Activated naive CD8-positive, alpha-beta T cell treated with anti-CD3 and anti-CD28 coated beads, Interleukin-2, amount 10 ng/mL, durations not matched to agents 7 days and 5 days (primary cell): ENCODE measurements around the gene RPAP3. TPM values are rescaled to one million over a fixed set of nuclear protein-coding genes. Genes with fewer than 3 reads are reported as not detected.

Source experiments
- ATAC-seq: fragments of 150-1000 bp; cut with Tn5 transposase; one replicate; pipeline ENCODE4 v1.10.0; 2021; ENCODE audit warnings: low read depth, moderate library complexity
- POLR2A ChIA-PET: fragments of 350-600 bp; sonication (Branson Sonifier 250); formaldehyde crosslinking; loops from one replicate; lab custom pipeline; 2021; ENCODE audit warnings: antibody characterized with exemption; lab: Charles Lee
- DNase-seq: peaks from one replicate; pipeline ENCODE4 v3.0.0; 2021
- H3K27ac Mint-ChIP-seq: one replicate; pipeline ENCODE4 v1.8.0; 2022; ENCODE audit warnings: mild to moderate bottlenecking, mixed read lengths
- H3K27me3 Mint-ChIP-seq: one replicate; pipeline ENCODE4 v1.8.0; 2022; ENCODE audit warnings: mild to moderate bottlenecking, moderate library complexity, mixed read lengths
- H3K36me3 Mint-ChIP-seq: one replicate; pipeline ENCODE4 v1.8.0; 2021; ENCODE audit warnings: mild to moderate bottlenecking, mixed read lengths
- H3K4me1 Mint-ChIP-seq: one replicate; pipeline ENCODE4 v1.8.0; 2021; ENCODE audit warnings: mixed read lengths
- H3K4me3 Mint-ChIP-seq: one replicate; pipeline ENCODE4 v1.8.0; 2022; ENCODE audit warnings: mild to moderate bottlenecking, moderate library complexity, mixed read lengths
- H3K9me3 Mint-ChIP-seq: one replicate; pipeline ENCODE4 v1.8.0; 2021; ENCODE audit warnings: mixed read lengths
- total RNA-seq, 2 experiments: library from RNA; stranded (reverse); gene quantifications; one replicate each; pipeline ENCODE4 v1.2.3, GENCODE V29; 2021

RPAP3 gene
- total RNA-seq, 2 experiments from 2014 or later: 36.0 to 41.1 TPM

DNA sequence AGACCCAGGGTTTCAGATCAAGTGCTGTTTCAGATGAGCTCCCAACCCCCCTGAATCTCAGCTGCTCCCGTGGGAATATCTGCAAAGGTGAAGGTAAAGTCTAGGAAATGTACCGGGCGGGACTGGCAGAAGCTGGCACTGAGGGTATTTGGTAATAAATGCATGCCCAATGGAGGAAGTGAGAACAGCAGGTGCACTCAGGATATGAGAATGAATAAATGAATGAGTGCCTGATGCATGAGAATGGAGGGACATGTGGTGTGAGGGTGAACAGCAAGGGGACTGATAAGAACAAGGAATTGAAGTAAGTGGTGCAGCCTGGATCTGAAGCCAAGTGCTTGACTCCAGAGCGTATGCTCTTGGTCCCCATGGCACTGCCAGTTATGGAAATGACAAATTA, 41.3 kb upstream of the RPAP3 start:
- Mint-ChIP-seq H3K9me3 (no peaks in the 10 kb centered on the region), H3K27me3 (peaks cover 14% of the 10 kb centered on the region)

GRCh38 chr12:47746523-47746922, 40.7 kb upstream of the RPAP3 start:
- Mint-ChIP-seq H3K9me3 (no peaks in the 10 kb centered on the region), H3K4me1 (peaks cover 6% of the 10 kb centered on the region), H3K27ac (no peak overlapping the region), H3K4me3 (no peak overlapping the region), H3K27me3 (peaks cover 14% of the 10 kb centered on the region), H3K36me3 (no peaks in the 10 kb centered on the region)
- POLR2A ChIA-PET: no interaction called here
- ATAC-seq (no peak), DNase-seq (no peak)

More for the DNA sequence above, 41.3 kb upstream of the RPAP3 start:
- no peaks in the 10 kb centered on the region for H3K36me3 Mint-ChIP-seq
- POLR2A ChIA-PET: no interaction called here
- no peak overlapping the region for H3K4me3 Mint-ChIP-seq
- peaks cover 4% of the 10 kb centered on the region for H3K4me1 Mint-ChIP-seq
- DNase-seq (no peak), ATAC-seq (no peak)
- H3K27ac Mint-ChIP-seq: no peak overlapping the region

GRCh38 chr12:47746073-47746472, 40.2 kb upstream of the RPAP3 start:
- DNase-seq: no peak
- Mint-ChIP-seq H3K36me3 (no peaks in the 10 kb centered on the region), H3K4me1 (peaks cover 10% of the 10 kb centered on the region), H3K9me3 (no peaks in the 10 kb centered on the region), H3K27ac (no peak overlapping the region), H3K4me3 (no peak overlapping the region), H3K27me3 (peaks cover 14% of the 10 kb centered on the region)
- POLR2A ChIA-PET: no interaction called here
- ATAC-seq: no peak

GRCh38 chr12:47745485-47746041, 39.7 kb upstream of the RPAP3 start:
- no peak for DNase-seq
- no peak overlapping the region for H3K4me3 Mint-ChIP-seq
- POLR2A ChIA-PET: interaction anchor here (0.7 to 4.8 kb wide), 2 partner anchors 21 to 68 kb away, joined by 3 to 37 read pairs; no protein-coding TSS in a partner anchor
- no peak for ATAC-seq
- H3K27ac Mint-ChIP-seq: no peak overlapping the region
- peaks cover 10% of the 10 kb centered on the region for H3K4me1 Mint-ChIP-seq
- peaks cover 14% of the 10 kb centered on the region for H3K27me3 Mint-ChIP-seq
- H3K36me3 Mint-ChIP-seq: no peaks in the 10 kb centered on the region
- H3K9me3 Mint-ChIP-seq: no peaks in the 10 kb centered on the region

DNA sequence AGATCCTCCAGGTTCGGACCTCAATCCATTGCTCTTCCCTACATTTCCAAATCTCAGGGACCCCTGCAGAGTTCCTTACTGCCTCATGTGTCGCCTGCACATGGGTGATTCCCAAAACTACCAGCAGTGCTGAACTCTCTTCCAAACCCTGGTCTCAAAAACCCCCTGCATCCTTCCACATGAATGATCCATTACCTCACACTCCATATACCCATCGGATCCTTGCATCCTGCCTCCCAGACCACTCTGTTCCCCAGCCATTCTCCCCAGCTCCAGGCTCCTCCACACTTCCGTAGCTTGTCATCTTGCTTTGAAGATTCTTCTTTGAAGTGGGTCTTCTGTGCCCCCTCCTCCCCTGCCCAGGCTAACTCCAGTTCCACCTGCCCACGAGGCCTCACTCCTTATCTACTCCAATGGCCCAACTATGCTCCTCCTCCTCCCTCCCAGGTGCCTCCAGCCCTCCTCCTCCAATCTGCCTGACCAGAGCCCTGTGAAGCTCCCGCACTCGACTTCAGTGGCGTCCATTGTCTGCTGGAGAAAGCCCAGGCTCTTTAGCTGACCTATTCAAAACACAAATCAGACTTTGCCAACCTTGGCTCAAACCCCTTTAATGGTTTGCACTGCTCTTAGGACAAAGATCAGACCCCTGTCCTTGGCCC, 39.1 kb upstream of the RPAP3 start:
- Mint-ChIP-seq H3K27me3 (peaks cover 14% of the 10 kb centered on the region), H3K4me3 (no peak overlapping the region), H3K36me3 (no peaks in the 10 kb centered on the region), H3K4me1 (peaks cover 10% of the 10 kb centered on the region), H3K27ac (no peak overlapping the region), H3K9me3 (no peaks in the 10 kb centered on the region)
- DNase-seq (no peak), ATAC-seq (no peak)
- POLR2A ChIA-PET: interaction anchor here (0.6 to 4.8 kb wide), 5 partner anchors 22 to 92 kb away, joined by 3 to 37 read pairs (median 4); no protein-coding TSS in a partner anchor

GRCh38 chr12:47744005-47744651, 38.3 kb upstream of the RPAP3 start:
- Mint-ChIP-seq H3K4me1 (peaks cover 16% of the 10 kb centered on the region), H3K27ac (no peak overlapping the region), H3K36me3 (no peaks in the 10 kb centered on the region), H3K9me3 (no peaks in the 10 kb centered on the region), H3K27me3 (peaks cover 14% of the 10 kb centered on the region), H3K4me3 (no peak overlapping the region)
- ATAC-seq: peak; percentile 28
- POLR2A ChIA-PET: interaction anchor here (0.6 to 4.8 kb wide), 5 partner anchors 22 to 93 kb away, joined by 3 to 37 read pairs (median 4); partner anchors contain the start of gene SLC48A1
- peak; percentile 67 for DNase-seq

DNA sequence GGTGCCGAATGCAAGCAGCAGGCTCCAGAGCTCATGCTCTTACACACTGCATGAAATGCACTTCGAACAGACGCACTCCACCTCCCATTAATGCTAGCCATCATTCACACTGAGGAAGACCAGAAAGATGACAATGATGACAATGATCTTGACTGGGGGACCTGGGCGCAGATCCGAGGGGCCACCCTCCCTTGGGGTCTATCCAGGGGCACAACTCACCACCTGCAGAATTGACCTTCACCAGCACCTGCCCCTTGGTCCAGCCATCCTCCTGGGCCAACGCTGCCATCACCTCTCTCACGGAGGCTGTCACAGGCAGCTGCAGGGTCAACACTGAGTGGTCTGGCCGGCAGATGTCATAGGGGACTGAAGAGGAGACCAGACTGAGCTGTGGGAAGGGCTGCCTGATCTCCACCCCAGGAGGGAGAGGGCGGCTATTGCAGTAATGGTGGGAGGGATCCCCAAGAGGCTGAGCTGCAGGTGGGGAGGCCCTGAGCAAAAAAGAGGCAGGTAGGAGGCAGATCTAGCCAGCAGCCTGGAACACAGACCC, 37.6 kb upstream of the RPAP3 start:
- no peaks in the 10 kb centered on the region for H3K36me3 Mint-ChIP-seq
- no peaks in the 10 kb centered on the region for H3K9me3 Mint-ChIP-seq
- POLR2A ChIA-PET: interaction anchor here (0.6 to 4.8 kb wide), 6 partner anchors 23 to 94 kb away, joined by 3 to 37 read pairs (median 4); partner anchors contain the start of gene SLC48A1
- no peak overlapping the region for H3K27ac Mint-ChIP-seq
- DNase-seq (no peak), ATAC-seq (no peak)
- H3K4me1 Mint-ChIP-seq: peaks cover 16% of the 10 kb centered on the region
- H3K4me3 Mint-ChIP-seq: no peak overlapping the region
- peaks cover 14% of the 10 kb centered on the region for H3K27me3 Mint-ChIP-seq

- H3K36me3 Mint-ChIP-seq: no peaks in the 10 kb centered on the region
- peak; percentile 23 for ATAC-seq
- peaks cover 14% of the 10 kb centered on the region for H3K27me3 Mint-ChIP-seq
- peaks cover 16% of the 10 kb centered on the region for H3K4me1 Mint-ChIP-seq
- no peaks in the 10 kb centered on the region for H3K9me3 Mint-ChIP-seq
- peak; percentile 84 for DNase-seq
- POLR2A ChIA-PET: interaction anchor here (0.6 to 4.8 kb wide), 9 partner anchors 14 to 96 kb away, joined by 3 to 37 read pairs (median 4); no protein-coding TSS in a partner anchor
- no peak overlapping the region for H3K27ac Mint-ChIP-seq
- H3K4me3 Mint-ChIP-seq: no peak overlapping the region
Measured at GRCh38 chr12:47742253-47742825, 36.5 kb upstream of the RPAP3 start.

DNA sequence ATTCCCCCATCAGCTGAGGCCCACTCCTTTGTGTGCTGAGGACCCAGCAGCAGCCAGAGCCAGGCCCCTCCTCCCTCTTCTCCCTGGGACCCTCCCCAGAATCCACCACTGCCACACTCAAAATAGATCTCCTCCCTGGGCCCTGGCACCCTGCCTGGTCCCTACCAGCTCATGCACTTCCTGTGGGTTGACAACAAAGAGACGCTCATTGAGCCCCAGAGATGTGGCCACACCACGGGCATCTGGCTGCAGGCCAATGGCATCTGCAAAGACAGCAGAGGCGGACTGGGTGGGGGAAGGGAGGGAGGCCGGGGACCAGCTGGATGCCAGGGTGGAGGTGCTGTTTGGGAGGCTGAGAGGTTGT, 35.5 kb upstream of the RPAP3 start:
- Mint-ChIP-seq H3K4me1 (peaks cover 19% of the 10 kb centered on the region), H3K27me3 (peaks cover 14% of the 10 kb centered on the region), H3K4me3 (no peak overlapping the region), H3K27ac (no peak overlapping the region), H3K9me3 (no peaks in the 10 kb centered on the region), H3K36me3 (no peaks in the 10 kb centered on the region)
- peak; percentile 54 for ATAC-seq
- POLR2A ChIA-PET: interaction anchor here (0.7 to 4.8 kb wide), 8 partner anchors 8 to 97 kb away, joined by 3 to 37 read pairs (median 4); partner anchors contain the start of genes ENDOU and SLC48A1
- DNase-seq: peak; percentile 55

DNA sequence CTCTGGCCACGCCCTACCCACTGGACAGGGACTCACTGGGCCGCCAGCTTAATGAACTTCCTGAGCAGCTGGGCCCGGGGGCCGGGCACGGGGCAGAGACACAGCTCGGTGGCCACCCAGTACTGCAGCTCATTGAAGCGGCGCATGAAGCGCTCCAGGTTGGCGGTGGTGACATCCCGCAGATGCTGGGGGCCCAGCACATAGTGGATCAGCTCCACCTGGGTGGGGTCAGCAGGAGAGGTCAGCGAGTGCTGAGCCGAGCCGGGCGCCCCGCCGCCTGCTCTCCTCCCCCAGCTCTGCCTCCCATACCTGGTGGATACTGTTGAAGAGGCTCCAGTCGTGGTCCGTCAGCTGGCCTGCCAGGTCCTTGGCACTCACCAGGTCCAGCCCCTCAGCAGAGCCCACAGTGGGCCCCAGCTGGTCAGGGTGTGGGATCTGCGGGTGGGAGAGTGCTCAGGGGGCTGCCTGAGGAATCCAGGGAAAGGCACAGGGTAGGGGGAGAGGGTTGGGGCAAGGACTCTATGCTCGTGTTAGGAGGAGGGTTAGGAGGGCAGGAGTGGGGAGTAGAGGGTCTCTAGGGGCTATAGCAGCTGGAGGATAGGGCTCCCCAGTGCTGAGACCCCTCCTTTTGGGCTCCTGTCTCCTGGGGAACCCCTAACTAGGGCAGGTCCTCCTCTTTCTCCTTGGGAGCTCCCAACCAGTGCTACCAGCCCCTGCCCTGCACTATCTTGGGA, 34.9 kb upstream of the RPAP3 start:
- peaks cover 12% of the 10 kb centered on the region for H3K27me3 Mint-ChIP-seq
- no peak overlapping the region for H3K4me3 Mint-ChIP-seq
- H3K36me3 Mint-ChIP-seq: no peaks in the 10 kb centered on the region
- no peak overlapping the region for H3K27ac Mint-ChIP-seq
- POLR2A ChIA-PET: interaction anchor here (0.7 to 4.8 kb wide), 8 partner anchors 8 to 98 kb away, joined by 3 to 37 read pairs (median 4); partner anchors contain the start of genes ENDOU and SLC48A1
- peaks cover 19% of the 10 kb centered on the region for H3K4me1 Mint-ChIP-seq
- no peaks in the 10 kb centered on the region for H3K9me3 Mint-ChIP-seq
- DNase-seq (no peak), ATAC-seq (no peak)

GRCh38 chr12:47739979-47740378, 34.1 kb upstream of the RPAP3 start:
- no peaks in the 10 kb centered on the region for H3K9me3 Mint-ChIP-seq
- ATAC-seq: no peak
- H3K4me1 Mint-ChIP-seq: peaks cover 19% of the 10 kb centered on the region
- no peak for DNase-seq
- POLR2A ChIA-PET: interaction anchor here (1.2 to 2.3 kb wide), 3 partner anchors 33 to 98 kb away, joined by 3 to 8 read pairs (median 7); partner anchors contain the start of gene SLC48A1
- H3K27ac Mint-ChIP-seq: no peak overlapping the region
- no peaks in the 10 kb centered on the region for H3K36me3 Mint-ChIP-seq
- peaks cover 10% of the 10 kb centered on the region for H3K27me3 Mint-ChIP-seq
- no peak overlapping the region for H3K4me3 Mint-ChIP-seq

DNA sequence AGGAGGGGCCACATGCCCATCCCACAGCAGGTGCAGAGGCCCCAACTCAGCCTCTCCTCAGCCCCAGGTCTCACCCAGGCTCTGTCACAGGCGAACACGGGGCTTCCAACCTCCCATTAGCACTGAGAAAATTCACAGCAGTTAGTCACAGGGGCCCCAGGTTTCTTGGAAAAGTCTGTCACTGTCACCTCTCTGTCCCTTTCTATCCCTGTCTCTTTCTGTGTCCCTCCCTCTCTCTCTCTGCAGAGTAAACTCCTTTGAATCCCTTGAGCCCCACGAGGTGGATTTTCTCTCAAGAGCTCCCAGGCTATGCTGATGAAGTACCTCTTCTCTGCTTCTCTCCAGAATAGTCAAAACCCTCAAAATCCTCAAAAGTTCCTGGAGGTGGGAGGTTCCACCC, 33.5 kb upstream of the RPAP3 start:
- H3K4me1 Mint-ChIP-seq: peaks cover 19% of the 10 kb centered on the region
- H3K27ac Mint-ChIP-seq: no peak overlapping the region
- DNase-seq (no peak), ATAC-seq (no peak)
- no peak overlapping the region for H3K4me3 Mint-ChIP-seq
- H3K9me3 Mint-ChIP-seq: no peaks in the 10 kb centered on the region
- POLR2A ChIA-PET: interaction anchor here (1.2 kb wide), 1 partner anchor 74 kb away, joined by 3 read pairs; no protein-coding TSS in a partner anchor
- H3K27me3 Mint-ChIP-seq: peaks cover 6% of the 10 kb centered on the region
- no peaks in the 10 kb centered on the region for H3K36me3 Mint-ChIP-seq
